Measurements from ENCODE around the gene FOXR1. TPM values are rescaled to one million over a fixed set of nuclear protein-coding genes. Genes with fewer than 3 reads are reported as not detected.

The FOXR1 gene
- polyA plus RNA-seq, 1 donor from 2014 or later, result not detected

DNA sequence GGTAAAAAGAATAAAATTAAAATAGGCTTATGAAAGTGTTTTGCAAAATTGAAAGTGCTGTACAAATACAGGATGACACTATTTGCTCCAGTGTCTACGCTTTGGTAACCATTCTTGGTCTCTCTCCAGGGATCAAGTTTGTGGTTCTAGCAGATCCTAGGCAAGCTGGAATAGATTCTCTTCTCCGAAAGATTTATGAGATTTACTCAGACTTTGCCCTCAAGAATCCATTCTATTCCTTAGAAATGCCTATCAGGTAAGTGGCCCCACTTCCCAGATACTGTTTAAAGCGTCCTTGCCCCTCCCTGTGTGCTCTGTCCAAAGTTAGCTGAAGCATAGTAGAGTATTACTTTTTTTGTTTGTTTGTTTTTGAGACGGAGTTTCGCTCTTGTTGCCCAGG, 50.1 kb downstream of the FOXR1 start:
- no peaks in the 10 kb centered on the region for H3F3A ChIP-seq (ENCODE audit: insufficient read depth, low read length, poor library complexity, severe bottlenecking)
- no peak overlapping the region for H3K4me3 ChIP-seq (ENCODE audit: low read length)
- no peak overlapping the region for H3K9ac ChIP-seq (ENCODE audit: low read length)
- no peaks in the 10 kb centered on the region for H4K20me1 ChIP-seq (ENCODE audit: insufficient read depth)
- H3K27me3 ChIP-seq (ENCODE audit: insufficient read depth, low read depth, low read length), result no peaks in the 10 kb centered on the region
- H3K27ac ChIP-seq (ENCODE audit: low read length), result no peak overlapping the region
- no peaks in the 10 kb centered on the region for H3K36me3 ChIP-seq (ENCODE audit: insufficient read depth, low read length)
- TF ChIP-seq, protein P1, sequence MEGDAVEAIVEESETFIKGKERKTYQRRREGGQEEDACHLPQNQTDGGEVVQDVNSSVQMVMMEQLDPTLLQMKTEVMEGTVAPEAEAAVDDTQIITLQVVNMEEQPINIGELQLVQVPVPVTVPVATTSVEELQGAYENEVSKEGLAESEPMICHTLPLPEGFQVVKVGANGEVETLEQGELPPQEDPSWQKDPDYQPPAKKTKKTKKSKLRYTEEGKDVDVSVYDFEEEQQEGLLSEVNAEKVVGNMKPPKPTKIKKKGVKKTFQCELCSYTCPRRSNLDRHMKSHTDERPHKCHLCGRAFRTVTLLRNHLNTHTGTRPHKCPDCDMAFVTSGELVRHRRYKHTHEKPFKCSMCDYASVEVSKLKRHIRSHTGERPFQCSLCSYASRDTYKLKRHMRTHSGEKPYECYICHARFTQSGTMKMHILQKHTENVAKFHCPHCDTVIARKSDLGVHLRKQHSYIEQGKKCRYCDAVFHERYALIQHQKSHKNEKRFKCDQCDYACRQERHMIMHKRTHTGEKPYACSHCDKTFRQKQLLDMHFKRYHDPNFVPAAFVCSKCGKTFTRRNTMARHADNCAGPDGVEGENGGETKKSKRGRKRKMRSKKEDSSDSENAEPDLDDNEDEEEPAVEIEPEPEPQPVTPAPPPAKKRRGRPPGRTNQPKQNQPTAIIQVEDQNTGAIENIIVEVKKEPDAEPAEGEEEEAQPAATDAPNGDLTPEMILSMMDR (IDR thresholded peaks at IDR 0.05; ENCODE audit: poor library complexity, severe bottlenecking), result no peak
- no peak for TF ChIP-seq EP300 (conservative IDR thresholded peaks at IDR 0.05; ENCODE audit: poor library complexity, severe bottlenecking)
- TF ChIP-seq, protein P2, sequence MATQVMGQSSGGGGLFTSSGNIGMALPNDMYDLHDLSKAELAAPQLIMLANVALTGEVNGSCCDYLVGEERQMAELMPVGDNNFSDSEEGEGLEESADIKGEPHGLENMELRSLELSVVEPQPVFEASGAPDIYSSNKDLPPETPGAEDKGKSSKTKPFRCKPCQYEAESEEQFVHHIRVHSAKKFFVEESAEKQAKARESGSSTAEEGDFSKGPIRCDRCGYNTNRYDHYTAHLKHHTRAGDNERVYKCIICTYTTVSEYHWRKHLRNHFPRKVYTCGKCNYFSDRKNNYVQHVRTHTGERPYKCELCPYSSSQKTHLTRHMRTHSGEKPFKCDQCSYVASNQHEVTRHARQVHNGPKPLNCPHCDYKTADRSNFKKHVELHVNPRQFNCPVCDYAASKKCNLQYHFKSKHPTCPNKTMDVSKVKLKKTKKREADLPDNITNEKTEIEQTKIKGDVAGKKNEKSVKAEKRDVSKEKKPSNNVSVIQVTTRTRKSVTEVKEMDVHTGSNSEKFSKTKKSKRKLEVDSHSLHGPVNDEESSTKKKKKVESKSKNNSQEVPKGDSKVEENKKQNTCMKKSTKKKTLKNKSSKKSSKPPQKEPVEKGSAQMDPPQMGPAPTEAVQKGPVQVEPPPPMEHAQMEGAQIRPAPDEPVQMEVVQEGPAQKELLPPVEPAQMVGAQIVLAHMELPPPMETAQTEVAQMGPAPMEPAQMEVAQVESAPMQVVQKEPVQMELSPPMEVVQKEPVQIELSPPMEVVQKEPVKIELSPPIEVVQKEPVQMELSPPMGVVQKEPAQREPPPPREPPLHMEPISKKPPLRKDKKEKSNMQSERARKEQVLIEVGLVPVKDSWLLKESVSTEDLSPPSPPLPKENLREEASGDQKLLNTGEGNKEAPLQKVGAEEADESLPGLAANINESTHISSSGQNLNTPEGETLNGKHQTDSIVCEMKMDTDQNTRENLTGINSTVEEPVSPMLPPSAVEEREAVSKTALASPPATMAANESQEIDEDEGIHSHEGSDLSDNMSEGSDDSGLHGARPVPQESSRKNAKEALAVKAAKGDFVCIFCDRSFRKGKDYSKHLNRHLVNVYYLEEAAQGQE (IDR thresholded peaks at IDR 0.05; ENCODE audit: borderline replicate concordance), result no peak
- no peak for TF ChIP-seq SMC3 (conservative IDR thresholded peaks at IDR 0.05; ENCODE audit: poor library complexity)
- no peak for TF ChIP-seq POLR2AphosphoS5 (IDR thresholded peaks at IDR 0.05)
- no peak for TF ChIP-seq TAF1 (IDR thresholded peaks at IDR 0.05; ENCODE audit: low read depth)
- no peak for TF ChIP-seq RAD21 (conservative IDR thresholded peaks at IDR 0.05)
- no peak for TF ChIP-seq MXI1 (conservative IDR thresholded peaks at IDR 0.05; ENCODE audit: poor library complexity, severe bottlenecking)
- TF ChIP-seq EZH2 (IDR thresholded peaks at IDR 0.05; ENCODE audit: borderline replicate concordance, insufficient read depth, low read length, poor library complexity, severe bottlenecking), result no peak
- H2AFZ ChIP-seq (ENCODE audit: low read depth, low read length), result no peak overlapping the region
- H3K9me3 ChIP-seq (ENCODE audit: low read length), result no peaks in the 10 kb centered on the region
- no peak overlapping the region for H3K4me2 ChIP-seq (ENCODE audit: low read length)
- peaks cover 36% of the 10 kb centered on the region for H3K79me2 ChIP-seq (replicated peaks; ENCODE audit: insufficient read depth, low read length)
- H3K9me2 ChIP-seq (ENCODE audit: insufficient read depth, low read length), result no peaks in the 10 kb centered on the region

DNA sequence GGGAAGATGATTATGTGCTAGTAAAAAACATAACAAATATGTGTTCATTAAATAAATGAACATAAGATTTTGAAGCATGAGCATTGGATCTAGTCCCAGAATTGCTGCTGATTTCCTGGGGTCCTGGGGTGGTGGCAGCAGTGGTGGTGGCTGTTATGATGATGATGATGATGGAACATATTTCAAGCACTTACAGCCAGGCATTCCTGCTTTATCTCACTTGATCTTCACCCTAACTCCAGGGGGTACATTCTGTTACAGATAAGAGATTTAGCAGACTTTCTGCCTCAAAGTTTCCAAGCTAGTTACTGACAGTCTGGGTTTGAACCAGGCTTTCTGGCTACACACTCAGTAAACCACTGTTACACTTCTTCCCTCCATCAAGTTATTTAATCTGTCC, 52.2 kb downstream of the FOXR1 start:
- Histone ChIP-seq H3K9me3 (ENCODE audit: low read length) (no peaks in the 10 kb centered on the region), H3K36me3 (ENCODE audit: insufficient read depth, low read length) (no peaks in the 10 kb centered on the region), H3K27ac (ENCODE audit: low read length) (no peak overlapping the region), H3K79me2 (replicated peaks; ENCODE audit: insufficient read depth, low read length) (peaks cover 21% of the 10 kb centered on the region), H3K9me2 (ENCODE audit: insufficient read depth, low read length) (no peaks in the 10 kb centered on the region), H3F3A (ENCODE audit: insufficient read depth, low read length, poor library complexity, severe bottlenecking) (no peaks in the 10 kb centered on the region), H3K4me2 (ENCODE audit: low read length) (no peak overlapping the region), H3K27me3 (ENCODE audit: insufficient read depth, low read depth, low read length) (no peaks in the 10 kb centered on the region), H4K20me1 (ENCODE audit: insufficient read depth) (no peaks in the 10 kb centered on the region), H2AFZ (ENCODE audit: low read depth, low read length) (no peak overlapping the region), H3K9ac (ENCODE audit: low read length) (no peak overlapping the region), H3K4me3 (ENCODE audit: low read length) (no peak overlapping the region)
- TF ChIP-seq RAD21 (conservative IDR thresholded peaks at IDR 0.05) (no peak), EZH2 (IDR thresholded peaks at IDR 0.05; ENCODE audit: borderline replicate concordance, insufficient read depth, low read length, poor library complexity, severe bottlenecking) (no peak)
- TF ChIP-seq, protein P1 (IDR thresholded peaks at IDR 0.05; ENCODE audit: poor library complexity, severe bottlenecking), result no peak
- TF ChIP-seq, protein P2 (IDR thresholded peaks at IDR 0.05; ENCODE audit: borderline replicate concordance), result no peak

Data from neural cell (in vitro differentiated cells).